ENCODE measurements around the gene AANAT.

GRCh38 chr17:76468634-76469010, 1.2 kb downstream of the AANAT start:
- TF ChIP-seq CTCF (IDR thresholded peaks at IDR 0.05; ENCODE audit: extremely low read depth in 1 of 2, insufficient read depth in 1 of 2, low read depth in 1 of 2, low read length in 2 of 2) = no peak
- no peak for TF ChIP-seq MAX (IDR thresholded peaks at IDR 0.05; ENCODE audit: insufficient read depth, insufficient read length)
- TF ChIP-seq POLR2A (IDR thresholded peaks at IDR 0.05; ENCODE audit: low read depth, low read length) = no peak

All from endothelial cell of umbilical vein (primary cell).